Stomach (tissue), 4 donors: Measurements from ENCODE around the gene GLI1.

Experiments
- CTCF ChIP-seq, 7 experiments: fragments of 450-650 bp in 4 of 7; fragments of 200-600 bp in 3 of 7; sonication (generic) in 3 of 7; IDR thresholded peaks; one replicate each; pipeline ENCODE4 v1.5.1; 2016 to 2019; ENCODE audit warnings: antibody characterized with exemption in 7 of 7, control low read depth in 2 of 7, mild to moderate bottlenecking in 1 of 7
- EP300 ChIP-seq: sonication (generic); formaldehyde crosslinking; IDR thresholded peaks from one replicate; pipeline ENCODE4 v1.6.1; 2017; ENCODE audit warnings: antibody characterized with exemption
- POLR2A ChIP-seq, 4 donors: fragments of 450-650 bp; IDR thresholded peaks; one replicate each; pipeline ENCODE4 v1.6.1; 2016; ENCODE audit warnings: antibody characterized with exemption in 4 of 4, control low read depth in 2 of 4, mild to moderate bottlenecking in 1 of 4, moderate library complexity in 1 of 4
- POLR2AphosphoS5 ChIP-seq, 3 donors: sonication (generic); formaldehyde crosslinking; IDR thresholded peaks; one replicate each; pipeline ENCODE4 v1.6.1; 2016; ENCODE audit warnings: antibody characterized with exemption in 3 of 3

- TF ChIP-seq POLR2A (IDR thresholded peaks at IDR 0.05) (no peak), CTCF (IDR thresholded peaks at IDR 0.05) (no peak), EP300 (no peak), POLR2AphosphoS5 (IDR thresholded peaks at IDR 0.05) (no peak)
Observed at GRCh38 chr12:57449375-57449774, 10.2 kb upstream of the GLI1 start.
